HCT116 (cell line): ENCODE data around the gene ACAP2. TPM values are rescaled to one million over a fixed set of nuclear protein-coding genes. Genes with fewer than 3 reads are reported as not detected.
A peak's percentile ranks its signal among the peaks of the same experiment; 100 is the strongest.

Source experiments
- ATAC-seq: fragments of 200-7000 bp; cut with Tn5 transposase; 2 replicates; pipeline ENCODE4 v1.9.1; 2020; ENCODE audit warnings: mild to moderate bottlenecking, moderate library complexity
- BruUV-seq: library from RNA; stranded (reverse); fragments of 400-500 nt; replicated peaks from 2 replicates; lab custom pipeline; 2021; lab: Mats Ljungman, UMichigan
- CTCF ChIA-PET: fragments of 300-600 bp; sonication (Branson Sonifier 250); formaldehyde crosslinking; loops from one replicate; lab custom pipeline; 2021; ENCODE audit warnings: antibody characterized with exemption; lab: Charles Lee
- POLR2A ChIA-PET: fragments of 300-600, 350-600 bp; sonication (Branson Sonifier 250); formaldehyde crosslinking; loops from one replicate; lab custom pipeline; 2021; ENCODE audit warnings: antibody characterized with exemption; lab: Charles Lee
- RAD21 ChIA-PET, 2 experiments: fragments of 300-600 bp; sonication (Branson Sonifier 250); formaldehyde crosslinking; loops; one replicate each; lab custom pipeline; 2023; ENCODE audit warnings: low total read pairs in 2 of 2; ENCODE audit not compliant: uncharacterized antibody in 2 of 2, unreplicated experiment in 2 of 2, low non-redundant PET in 1 of 2; lab: Charles Lee
- DNase-seq: peaks from one replicate; pipeline ENCODE4 v3.0.0-alpha.2; 2010; ENCODE audit warnings: low read depth, low spot score
- H2AFZ ChIP-seq: fragments of 200-600 bp; shearing (Covaris generic), sonication (generic); 2 replicates; pipeline ENCODE4 v1.6.1; 2017; ENCODE audit warnings: low read depth, mixed run types, mixed read lengths, antibody characterized with exemption, low read length; ENCODE audit not compliant: poor library complexity, severe bottlenecking
- H3K27ac ChIP-seq: 2 replicates; pipeline ENCODE4 v1.5.1; 2012; ENCODE audit warnings: low read depth, low read length
- H3K27me3 ChIP-seq: fragments of 200-600 bp; sonication (generic); 2 replicates; pipeline ENCODE4 v1.6.1; 2016; ENCODE audit warnings: mixed run types, low read length, mixed read lengths; ENCODE audit not compliant: insufficient read depth
- H3K36me3 ChIP-seq, 2 experiments: fragments of 200-500 bp in 1 of 2; fragments of 200-600 bp in 1 of 2; sonication (Bioruptor generic) in 1 of 2; sonication (generic) in 1 of 2; 2 replicates each; pipeline versions ENCODE4 v1.5.1 to v1.6.1; 2014 to 2016; ENCODE audit warnings: low read length in 2 of 2, inconsistent platforms in 1 of 2, mixed read lengths in 1 of 2, mixed run types in 1 of 2; ENCODE audit not compliant: insufficient read depth in 2 of 2, control insufficient read depth in 1 of 2
- H3K4me1 ChIP-seq, 2 experiments: fragments of 200-600 bp in 1 of 2; sonication (generic) in 1 of 2; 2 replicates each; pipeline versions ENCODE4 v1.5.1 to v1.6.1; 2012 to 2017; ENCODE audit warnings: low read length in 2 of 2, inconsistent platforms in 1 of 2, mild to moderate bottlenecking in 1 of 2, mixed read lengths in 1 of 2, mixed run types in 1 of 2, moderate library complexity in 1 of 2; ENCODE audit not compliant: insufficient read depth in 2 of 2, control insufficient read depth in 1 of 2
- H3K4me2 ChIP-seq: fragments of 200-600 bp; sonication (generic); 2 replicates; pipeline ENCODE4 v1.6.1; 2017; ENCODE audit warnings: mixed run types, low read length, mixed read lengths
- H3K4me3 ChIP-seq, 2 experiments: fragments of 200-600 bp in 1 of 2; sonication (generic) in 1 of 2; replicated peaks in 1 of 2; 2 replicates each; pipeline ENCODE4 v1.5.1; 2011 to 2016; ENCODE audit warnings: low read length in 2 of 2, control low read depth in 1 of 2, low read depth in 1 of 2, mild to moderate bottlenecking in 1 of 2, mixed read lengths in 1 of 2, mixed run types in 1 of 2
- H3K79me2 ChIP-seq: fragments of 200-600 bp; sonication (generic); 2 replicates; pipeline ENCODE4 v1.6.1; 2017; ENCODE audit warnings: mild to moderate bottlenecking, mixed run types, low read length, moderate library complexity, mixed read lengths; ENCODE audit not compliant: insufficient read depth
- H3K9ac ChIP-seq: fragments of 200-600 bp; sonication (generic); 2 replicates; pipeline ENCODE4 v1.6.1; 2016; ENCODE audit warnings: low read length, mixed read lengths
- H3K9me2 ChIP-seq: fragments of 200-600 bp; sonication (generic), shearing (Covaris generic); 2 replicates; pipeline ENCODE4 v1.6.1; 2017; ENCODE audit warnings: mixed run types, mild to moderate bottlenecking, moderate library complexity; ENCODE audit not compliant: insufficient read depth
- H3K9me3 ChIP-seq, 2 experiments: fragments of 200-500 bp in 1 of 2; fragments of 200-600 bp in 1 of 2; sonication (Bioruptor generic) in 1 of 2; sonication (generic) in 1 of 2; 2 replicates each; pipeline ENCODE4 v1.6.1; 2014 to 2017; ENCODE audit warnings: low read length in 2 of 2, mixed read lengths in 2 of 2, inconsistent platforms in 1 of 2, low read depth in 1 of 2, mild to moderate bottlenecking in 1 of 2, mixed run types in 1 of 2, moderate library complexity in 1 of 2; ENCODE audit not compliant: control insufficient read depth in 1 of 2, insufficient read depth in 1 of 2
- H4K20me1 ChIP-seq: fragments of 200-600 bp; sonication (generic), shearing (Covaris generic); 2 replicates; pipeline ENCODE4 v1.6.1; 2017; ENCODE audit warnings: mixed run types, mild to moderate bottlenecking, moderate library complexity; ENCODE audit not compliant: insufficient read depth
- ATF3 ChIP-seq: IDR thresholded peaks from 2 replicates; pipeline ENCODE4 v1.6.1; 2012
- CBX3 ChIP-seq: IDR thresholded peaks from 2 replicates; pipeline ENCODE4 v1.6.1; 2012; ENCODE audit warnings: low read depth
- CEBPB ChIP-seq: IDR thresholded peaks from 2 replicates; pipeline ENCODE4 v1.6.1; 2012; ENCODE audit warnings: low read depth
- CTCF ChIP-seq, 3 experiments: fragments of 200-600 bp in 1 of 3; sonication (generic) in 1 of 3; IDR thresholded peaks in 2 of 3; conservative IDR thresholded peaks in 1 of 3; 2 replicates each; pipeline ENCODE4 v1.5.1; 2012 to 2017; ENCODE audit warnings: low read depth in 2 of 3, low read length in 2 of 3, antibody characterized with exemption in 1 of 3, borderline replicate concordance in 1 of 3, control low read depth in 1 of 3, mild to moderate bottlenecking in 1 of 3, mixed read lengths in 1 of 3, mixed run types in 1 of 3, moderate library complexity in 1 of 3; ENCODE audit not compliant: insufficient read depth in 1 of 3
- EGR1 ChIP-seq: IDR thresholded peaks from 2 replicates; pipeline ENCODE4 v1.6.1; 2012; ENCODE audit warnings: low read depth
- ELF1 ChIP-seq: IDR thresholded peaks from 2 replicates; pipeline ENCODE4 v1.6.1; 2012; ENCODE audit warnings: low read depth, borderline replicate concordance
- EZH2 ChIP-seq: fragments of 200-600 bp; sonication (generic); IDR thresholded peaks from 2 replicates; pipeline ENCODE4 v1.6.1; 2017; ENCODE audit warnings: antibody characterized with exemption, mixed run types
- EZH2phosphoT487 ChIP-seq: fragments of 200-600 bp; IDR thresholded peaks from 2 replicates; pipeline ENCODE4 v1.6.1; 2018; ENCODE audit warnings: antibody characterized with exemption, borderline replicate concordance
- JUND ChIP-seq: IDR thresholded peaks from 2 replicates; pipeline ENCODE4 v1.6.1; 2012
- RAD21 ChIP-seq: IDR thresholded peaks from 2 replicates; pipeline ENCODE4 v1.6.1; 2012; ENCODE audit warnings: low read depth, mild to moderate bottlenecking
- SIN3A ChIP-seq: IDR thresholded peaks from 2 replicates; pipeline ENCODE4 v1.6.1; 2012; ENCODE audit warnings: low read depth
- SP1 ChIP-seq: IDR thresholded peaks from 2 replicates; pipeline ENCODE4 v1.6.1; 2012; ENCODE audit warnings: low read depth
- SRF ChIP-seq: IDR thresholded peaks from 2 replicates; pipeline ENCODE4 v1.6.1; 2012; ENCODE audit warnings: low read depth
- YY1 ChIP-seq: IDR thresholded peaks from 2 replicates; pipeline ENCODE4 v1.6.1; 2011; ENCODE audit warnings: low read length, low read depth, moderate library complexity, mild to moderate bottlenecking; ENCODE audit not compliant: insufficient replicate concordance; ENCODE audit errors: extremely low read depth
- ZBTB33 ChIP-seq: IDR thresholded peaks from 2 replicates; pipeline ENCODE4 v1.6.1; 2011; ENCODE audit warnings: mild to moderate bottlenecking, low read length, moderate library complexity; ENCODE audit not compliant: insufficient replicate concordance; ENCODE audit errors: extremely low read depth
- ZFX ChIP-seq: fragments of 450-650 bp; IDR thresholded peaks from 2 replicates; pipeline ENCODE4 v1.6.1; 2017
- intact Hi-C: fragments of 100-400 bp; cut with micrococcal nuclease; formaldehyde crosslinking; loops from 2 replicates; pipeline ENCODE4 v1.10.0; 2022
- total RNA-seq: library from RNA; stranded (reverse); gene quantifications from one replicate; pipeline ENCODE4 v1.2.1, GENCODE V29; 2021; ENCODE audit not compliant: unreplicated experiment
- TF ChIP-seq, protein P1 (sequence below): IDR thresholded peaks from 2 replicates; pipeline ENCODE4 v1.6.1; 2012

The ACAP2 gene
- total RNA-seq, 1 experiment from 2014 or later, result 43.0 TPM

DNA sequence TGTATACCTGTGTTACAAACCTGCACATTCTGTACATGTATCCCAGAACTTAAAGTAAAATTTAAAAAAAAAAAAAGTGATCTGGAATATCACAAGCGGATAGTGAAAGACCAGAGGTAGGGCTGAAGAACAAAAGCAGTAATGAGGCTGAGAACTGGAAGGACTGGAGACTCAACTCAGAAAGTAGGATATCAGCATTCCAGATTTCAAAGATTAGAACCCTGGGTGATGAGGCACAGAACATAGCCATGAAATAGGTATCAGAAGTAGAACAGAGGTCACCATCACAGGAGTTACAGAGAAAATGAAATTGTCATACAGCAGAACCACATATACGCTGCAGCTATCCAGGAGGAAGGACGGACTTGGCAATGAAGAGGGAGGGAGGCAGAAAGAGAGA lies 56.1 kb downstream of the ACAP2 start:
- Histone ChIP-seq H2AFZ (no peak overlapping the region), H3K9me2 (no peaks in the 10 kb centered on the region), H3K79me2 (no peaks in the 10 kb centered on the region), H3K4me1 (peaks cover 3 to 11% of the 10 kb centered on the region in 2 experiments; a peak in 3 of 4 replicates), H3K4me3 (no peak overlapping the region), H3K9ac (no peak overlapping the region), H3K27ac (no peak overlapping the region), H3K36me3 (no peaks in the 10 kb centered on the region), H3K9me3 (no peaks in the 10 kb centered on the region), H3K27me3 (no peaks in the 10 kb centered on the region), H4K20me1 (no peaks in the 10 kb centered on the region; the same call in 1 of the 2 replicates), H3K4me2 (no peak overlapping the region)
- no peak for TF ChIP-seq EGR1
- no peak for TF ChIP-seq EZH2phosphoT487
- TF ChIP-seq SRF, result no peak
- no peak for TF ChIP-seq YY1
- TF ChIP-seq ZFX, result no peak
- no peak for TF ChIP-seq CBX3
- DNase-seq (no peak), ATAC-seq (no peak)
- BruUV-seq, result no TSS peak
- ChIA-PET CTCF (no interaction called here), POLR2A (no interaction called here), RAD21 (no interaction called here)
- intact Hi-C loops, result no loop called here

DNA sequence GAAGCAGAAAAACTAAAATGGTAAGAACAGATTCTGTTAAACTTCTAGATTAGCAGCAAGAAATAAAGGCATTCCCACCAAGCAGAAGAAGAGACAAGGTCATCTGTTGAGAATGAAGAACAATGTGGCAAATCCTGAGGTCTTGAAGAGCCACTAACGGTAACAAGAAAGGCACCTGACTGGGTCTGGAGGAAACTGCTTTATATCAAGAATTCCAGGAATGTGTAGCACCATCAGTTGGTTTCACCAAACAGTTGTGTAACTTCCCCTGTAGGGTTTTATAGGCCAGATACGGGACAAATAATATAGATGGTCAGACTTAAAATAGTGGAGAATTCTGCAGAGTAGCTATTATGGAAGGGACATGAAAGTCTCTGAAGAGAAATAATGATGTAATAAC lies 57.3 kb downstream of the ACAP2 start:
- Histone ChIP-seq H3K79me2 (no peaks in the 10 kb centered on the region), H3K36me3 (no peaks in the 10 kb centered on the region), H3K9me3 (no peaks in the 10 kb centered on the region), H3K9me2 (no peaks in the 10 kb centered on the region), H3K4me1 (peaks cover 3 to 11% of the 10 kb centered on the region in 2 experiments; a peak in 3 of 4 replicates), H3K27me3 (no peaks in the 10 kb centered on the region), H3K27ac (no peak overlapping the region), H4K20me1 (no peaks in the 10 kb centered on the region; the same call in 1 of the 2 replicates), H3K4me3 (no peak overlapping the region), H3K4me2 (peak overlapping the region; percentile 11; the same call in 1 of the 2 replicates), H3K9ac (no peak overlapping the region), H2AFZ (no peak overlapping the region)
- ChIA-PET RAD21 (no interaction called here), CTCF (no interaction called here), POLR2A (no interaction called here)
- ATAC-seq (peak; percentile 36; the same call in 1 of the 2 replicates), DNase-seq (no peak)
- intact Hi-C loops, result no loop called here
- BruUV-seq, result no TSS peak
- TF ChIP-seq, protein P1, sequence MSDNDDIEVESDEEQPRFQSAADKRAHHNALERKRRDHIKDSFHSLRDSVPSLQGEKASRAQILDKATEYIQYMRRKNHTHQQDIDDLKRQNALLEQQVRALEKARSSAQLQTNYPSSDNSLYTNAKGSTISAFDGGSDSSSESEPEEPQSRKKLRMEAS, result no peak
- no peak for TF ChIP-seq JUND
- TF ChIP-seq EZH2, result no peak
- TF ChIP-seq SIN3A, result no peak
- TF ChIP-seq EZH2phosphoT487, result no peak
- TF ChIP-seq SRF, result no peak
- no peak for TF ChIP-seq CTCF (IDR thresholded peaks at IDR 0.05 in 2 of 3, conservative IDR thresholded peaks at IDR 0.05 in 1 of 3; ENCODE audit: borderline replicate concordance in 1 of 3, insufficient read depth in 1 of 3, low read depth in 2 of 3, low read length in 2 of 3)
- TF ChIP-seq RAD21, result no peak
- no peak for TF ChIP-seq ATF3
- TF ChIP-seq ZFX, result no peak
- TF ChIP-seq SP1, result no peak
- TF ChIP-seq ZBTB33, result no peak
- no peak for TF ChIP-seq EGR1
- TF ChIP-seq ELF1, result no peak
- no peak for TF ChIP-seq CEBPB
